H9 (cell line): Measurements from ENCODE around the gene TRIM44. TPM values are rescaled to one million over a fixed set of nuclear protein-coding genes. Genes with fewer than 3 reads are reported as not detected.

Experiments
- DNase-seq: peaks from one replicate; pipeline ENCODE4 v3.0.0-alpha.2; 2017
- H2AFZ ChIP-seq: one replicate; pipeline ENCODE4 v1.6.1; 2013; ENCODE audit warnings: mild to moderate bottlenecking, low read length, control low read depth, moderate library complexity
- H2AK5ac ChIP-seq: 2 replicates; pipeline ENCODE4 v1.6.1; 2013; ENCODE audit warnings: low read length, control low read depth, mixed read lengths; ENCODE audit not compliant: insufficient read length
- H2BK120ac ChIP-seq: one replicate; pipeline ENCODE4 v1.6.1; 2013; ENCODE audit warnings: low read depth, mild to moderate bottlenecking, low read length, control low read depth, inconsistent platforms; ENCODE audit not compliant: poor library complexity, severe bottlenecking
- H2BK12ac ChIP-seq: 2 replicates; pipeline ENCODE4 v1.6.1; 2013; ENCODE audit warnings: low read length, control low read depth, mixed read lengths, low read depth; ENCODE audit not compliant: insufficient read length
- H2BK15ac ChIP-seq: 2 replicates; pipeline ENCODE4 v1.6.1; 2013; ENCODE audit warnings: low read depth, low read length, control low read depth
- H2BK20ac ChIP-seq: one replicate; pipeline ENCODE4 v1.6.1; 2013; ENCODE audit warnings: low read depth, mild to moderate bottlenecking, low read length, control low read depth, inconsistent platforms; ENCODE audit not compliant: poor library complexity, severe bottlenecking
- H2BK5ac ChIP-seq: 2 replicates; pipeline ENCODE4 v1.6.1; 2013; ENCODE audit warnings: low read length, control low read depth, mixed read lengths; ENCODE audit not compliant: insufficient read length
- H3K14ac ChIP-seq: 2 replicates; pipeline ENCODE4 v1.6.1; 2013; ENCODE audit warnings: low read length, control low read depth; ENCODE audit not compliant: insufficient read depth
- H3K18ac ChIP-seq: 2 replicates; pipeline ENCODE4 v1.6.1; 2013; ENCODE audit warnings: low read depth, mild to moderate bottlenecking, mixed read lengths, low read length, control low read depth; ENCODE audit not compliant: insufficient read length
- H3K23ac ChIP-seq: 2 replicates; pipeline ENCODE4 v1.6.1; 2013; ENCODE audit warnings: low read length, control low read depth, mixed read lengths, low read depth; ENCODE audit not compliant: insufficient read length
- H3K23me2 ChIP-seq: 2 replicates; pipeline ENCODE4 v1.6.1; 2013; ENCODE audit warnings: low read depth, mild to moderate bottlenecking, mixed read lengths, low read length, control low read depth; ENCODE audit not compliant: insufficient read length, poor library complexity, severe bottlenecking
- H3K27ac ChIP-seq: 2 replicates; pipeline ENCODE4 v1.5.1; 2013; ENCODE audit warnings: low read length, control low read depth, mixed read lengths, low read depth; ENCODE audit not compliant: insufficient read length
- H3K27me3 ChIP-seq: 2 replicates; pipeline ENCODE4 v1.6.1; 2013; ENCODE audit warnings: low read length, control low read depth, inconsistent platforms; ENCODE audit not compliant: insufficient read depth
- H3K4ac ChIP-seq: 2 replicates; pipeline ENCODE4 v1.6.1; 2013; ENCODE audit warnings: low read depth, mild to moderate bottlenecking, control low read depth, inconsistent platforms, low read length, moderate library complexity
- H3K4me1 ChIP-seq: 2 replicates; pipeline ENCODE4 v1.6.1; 2013; ENCODE audit warnings: low read length, control low read depth, inconsistent platforms; ENCODE audit not compliant: insufficient read depth
- H3K4me2 ChIP-seq: 2 replicates; pipeline ENCODE4 v1.6.1; 2013; ENCODE audit warnings: low read length, control low read depth, mixed read lengths; ENCODE audit not compliant: insufficient read length, insufficient read depth
- H3K56ac ChIP-seq: 2 replicates; pipeline ENCODE4 v1.6.1; 2013; ENCODE audit warnings: low read depth, mild to moderate bottlenecking, mixed read lengths, low read length, control low read depth; ENCODE audit not compliant: insufficient read length
- H3K79me1 ChIP-seq: 2 replicates; pipeline ENCODE4 v1.6.1; 2013; ENCODE audit warnings: low read depth, mild to moderate bottlenecking, moderate library complexity, low read length, control low read depth, inconsistent platforms; ENCODE audit not compliant: insufficient read depth, poor library complexity, severe bottlenecking
- H3K79me2 ChIP-seq: 2 replicates; pipeline ENCODE4 v1.6.1; 2013; ENCODE audit warnings: low read length, control low read depth, inconsistent platforms; ENCODE audit not compliant: insufficient read depth
- H3K9ac ChIP-seq: 2 replicates; pipeline ENCODE4 v1.6.1; 2013; ENCODE audit warnings: low read length, control low read depth, mixed read lengths; ENCODE audit not compliant: insufficient read length; ENCODE audit errors: extremely low read depth
- H3K9me3 ChIP-seq: one replicate; pipeline ENCODE4 v1.6.1; 2013; ENCODE audit warnings: low read depth, low read length, inconsistent platforms; ENCODE audit not compliant: control insufficient read depth
- H3T11ph ChIP-seq: one replicate; pipeline ENCODE4 v1.6.1; 2013; ENCODE audit warnings: mild to moderate bottlenecking, low read length, control low read depth, inconsistent platforms
- H4K20me1 ChIP-seq: one replicate; pipeline ENCODE4 v1.6.1; 2013; ENCODE audit not compliant: control insufficient read depth, insufficient read length, insufficient read depth
- H4K5ac ChIP-seq: 2 replicates; pipeline ENCODE4 v1.6.1; 2013; ENCODE audit warnings: low read depth, mild to moderate bottlenecking, mixed read lengths, low read length, control low read depth; ENCODE audit not compliant: insufficient read length
- H4K8ac ChIP-seq: replicated peaks from 2 replicates; pipeline ENCODE4 v1.6.1; 2013; ENCODE audit warnings: low read length, control low read depth, mixed read lengths, low read depth; ENCODE audit not compliant: insufficient read length
- H4K91ac ChIP-seq: 2 replicates; pipeline ENCODE4 v1.6.1; 2013; ENCODE audit warnings: low read depth, mild to moderate bottlenecking, moderate library complexity, mixed read lengths, low read length, control low read depth; ENCODE audit not compliant: insufficient read length
- H3K27ac Mint-ChIP-seq, 3 experiments: 2 replicates in 2 of 3; 3 replicates in 1 of 3; pipeline ENCODE4 v1.8.0; 2020 to 2021; ENCODE audit warnings: mixed read lengths in 3 of 3, mild to moderate bottlenecking in 1 of 3, moderate library complexity in 1 of 3
- H3K27me3 Mint-ChIP-seq: 2 replicates; pipeline ENCODE4 v1.8.0; 2021; ENCODE audit warnings: low read depth, mild to moderate bottlenecking, moderate library complexity, mixed read lengths
- H3K36me3 Mint-ChIP-seq, 3 experiments: 2 replicates in 2 of 3; 3 replicates in 1 of 3; pipeline ENCODE4 v1.8.0; 2020 to 2021; ENCODE audit warnings: low read depth in 3 of 3, mixed read lengths in 3 of 3; ENCODE audit not compliant: insufficient read depth in 1 of 3
- H3K4me1 Mint-ChIP-seq, 2 experiments: 2 replicates each; pipeline ENCODE4 v1.8.0; 2020; ENCODE audit warnings: mixed read lengths in 2 of 2
- H3K4me3 Mint-ChIP-seq, 2 experiments: 2 replicates in 1 of 2; 3 replicates in 1 of 2; pipeline ENCODE4 v1.8.0; 2020 to 2021; ENCODE audit warnings: mild to moderate bottlenecking in 2 of 2, mixed read lengths in 2 of 2, moderate library complexity in 1 of 2
- H3K9me3 Mint-ChIP-seq, 2 experiments: 2 replicates in 1 of 2; 3 replicates in 1 of 2; pipeline ENCODE4 v1.8.0; 2020; ENCODE audit warnings: mild to moderate bottlenecking in 2 of 2, mixed read lengths in 2 of 2, moderate library complexity in 1 of 2
- WGBS: extraction: QIAGEN DNeasy Blood & Tissue Kit; methylation state at CpG from one replicate; pipeline ENCODE4 v1.1.7; 2013; ENCODE audit warnings: missing lambda C conversion rate, low lambda C conversion rate, mixed read lengths; ENCODE audit not compliant: insufficient read length; ENCODE audit errors: extremely low coverage; 5-methylcytosine and 5-hydroxymethylcytosine counted together
- total RNA-seq: library from RNA; stranded (reverse); gene quantifications from 2 replicates; pipeline ENCODE4 v1.2.1, GENCODE V29; 2021
- TF ChIP-seq, protein P1 (sequence below): fragments of 200-600 bp; sonication (generic); conservative IDR thresholded peaks from 3 replicates; pipeline ENCODE4 v1.8.0; 2021; ENCODE audit warnings: antibody characterized with exemption, mild to moderate bottlenecking

Gene TRIM44
- total RNA-seq, 1 experiment from 2014 or later: 37.7 TPM

GRCh38 chr11:35802672-35803071, 140.1 kb downstream of the TRIM44 start:
- H2BK15ac ChIP-seq: no peak overlapping the region
- H2BK20ac ChIP-seq: no peak overlapping the region
- no peaks in the 10 kb centered on the region for H3K9me3 ChIP-seq
- no peak for DNase-seq
- H2BK12ac ChIP-seq: no peak overlapping the region
- H3K79me2 ChIP-seq: no peaks in the 10 kb centered on the region
- H3K4me2 ChIP-seq: no peak overlapping the region
- H3K4ac ChIP-seq: no peak overlapping the region
- H3K27ac Mint-ChIP-seq: no peak overlapping the region
- H3K23me2 ChIP-seq: no peaks in the 10 kb centered on the region
- no peaks in the 10 kb centered on the region for H4K20me1 ChIP-seq
- no peak overlapping the region for H3K9ac ChIP-seq
- no peaks in the 10 kb centered on the region for H3K4me1 ChIP-seq
- H3K18ac ChIP-seq: no peak overlapping the region
- H4K8ac ChIP-seq: no peak overlapping the region
- H3K27ac ChIP-seq: no peak overlapping the region
- H3K27me3 Mint-ChIP-seq: no peaks in the 10 kb centered on the region
- no peaks in the 10 kb centered on the region for H3K27me3 ChIP-seq
- peak overlapping the region; percentile 75 for H2AK5ac ChIP-seq
- no peak overlapping the region for H2BK5ac ChIP-seq
- no peaks in the 10 kb centered on the region for H3K79me1 ChIP-seq
- no peak overlapping the region for H2AFZ ChIP-seq
- no peak overlapping the region for H4K5ac ChIP-seq
- no peaks in the 10 kb centered on the region; a peak in 1 of 5 replicates for H3K9me3 Mint-ChIP-seq
- H3K4me3 Mint-ChIP-seq: no peak overlapping the region
- TF ChIP-seq, protein P1, sequence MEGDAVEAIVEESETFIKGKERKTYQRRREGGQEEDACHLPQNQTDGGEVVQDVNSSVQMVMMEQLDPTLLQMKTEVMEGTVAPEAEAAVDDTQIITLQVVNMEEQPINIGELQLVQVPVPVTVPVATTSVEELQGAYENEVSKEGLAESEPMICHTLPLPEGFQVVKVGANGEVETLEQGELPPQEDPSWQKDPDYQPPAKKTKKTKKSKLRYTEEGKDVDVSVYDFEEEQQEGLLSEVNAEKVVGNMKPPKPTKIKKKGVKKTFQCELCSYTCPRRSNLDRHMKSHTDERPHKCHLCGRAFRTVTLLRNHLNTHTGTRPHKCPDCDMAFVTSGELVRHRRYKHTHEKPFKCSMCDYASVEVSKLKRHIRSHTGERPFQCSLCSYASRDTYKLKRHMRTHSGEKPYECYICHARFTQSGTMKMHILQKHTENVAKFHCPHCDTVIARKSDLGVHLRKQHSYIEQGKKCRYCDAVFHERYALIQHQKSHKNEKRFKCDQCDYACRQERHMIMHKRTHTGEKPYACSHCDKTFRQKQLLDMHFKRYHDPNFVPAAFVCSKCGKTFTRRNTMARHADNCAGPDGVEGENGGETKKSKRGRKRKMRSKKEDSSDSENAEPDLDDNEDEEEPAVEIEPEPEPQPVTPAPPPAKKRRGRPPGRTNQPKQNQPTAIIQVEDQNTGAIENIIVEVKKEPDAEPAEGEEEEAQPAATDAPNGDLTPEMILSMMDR: no peak
- no peak overlapping the region for H3K14ac ChIP-seq
- H2BK120ac ChIP-seq: no peak overlapping the region
- H3T11ph ChIP-seq: no peak overlapping the region
- H3K4me1 Mint-ChIP-seq: peaks cover 5 to 7% of the 10 kb centered on the region in 2 experiments; a peak in 3 of 4 replicates
- no peak overlapping the region for H4K91ac ChIP-seq
- H3K36me3 Mint-ChIP-seq: peaks cover 0 to 8% (median 3%) of the 10 kb centered on the region in 3 experiments; a peak in 4 of 7 replicates
- no peak overlapping the region for H3K23ac ChIP-seq
- H3K56ac ChIP-seq: no peak overlapping the region
- no CpG with 5 or more reads among the region's 3 CpGs for WGBS
